Panc1 (cell line): ENCODE results near the gene GLRX.

Experiments used
- CTCF ChIP-seq: fragments of 450-650 bp; IDR thresholded peaks from 2 replicates; pipeline ENCODE4 v1.5.1; 2017; ENCODE audit warnings: mild to moderate bottlenecking
- POLR2AphosphoS5 ChIP-seq: IDR thresholded peaks from 2 replicates; pipeline ENCODE4 v1.6.1; 2012; ENCODE audit warnings: mild to moderate bottlenecking, low read depth, low read length, moderate library complexity

GRCh38 chr5:95806687-95807086, 15.8 kb downstream of the GLRX start:
- TF ChIP-seq CTCF (no peak), POLR2AphosphoS5 (no peak)
